ENCODE results near the gene UNK.

GRCh38 chr17:75737133-75737962, 47.3 kb upstream of the UNK start:
- no peak for TF ChIP-seq CTCF (IDR thresholded peaks at IDR 0.05; ENCODE audit: poor library complexity)
- TF ChIP-seq EZH2phosphoT487 (IDR thresholded peaks at IDR 0.05; ENCODE audit: low read depth, severe bottlenecking, unreplicated experiment) = no peak
- TF ChIP-seq EZH2 (IDR thresholded peaks at IDR 0.05; ENCODE audit: borderline replicate concordance) = no peak
